Hematopoietic multipotent progenitor cell (in vitro differentiated cells): Measurements from ENCODE around the gene DOCK1. TPM values are rescaled to one million over a fixed set of nuclear protein-coding genes. Genes with fewer than 3 reads are reported as not detected.

ENCODE experiments used
- DNase-seq, 3 donors: peaks; one replicate each; pipeline ENCODE4 v3.0.0-alpha.2; 2011 to 2015; ENCODE audit warnings: low read depth in 2 of 3, low spot score in 2 of 3
- total RNA-seq: library from RNA; depleted of rRNA; stranded (reverse); fragments of >200 nt; gene quantifications from one replicate; pipeline ENCODE4 v1.2.3, GENCODE V29; 2012

The DOCK1 gene
- total RNA-seq, 1 donor: 27.5 TPM

DNA sequence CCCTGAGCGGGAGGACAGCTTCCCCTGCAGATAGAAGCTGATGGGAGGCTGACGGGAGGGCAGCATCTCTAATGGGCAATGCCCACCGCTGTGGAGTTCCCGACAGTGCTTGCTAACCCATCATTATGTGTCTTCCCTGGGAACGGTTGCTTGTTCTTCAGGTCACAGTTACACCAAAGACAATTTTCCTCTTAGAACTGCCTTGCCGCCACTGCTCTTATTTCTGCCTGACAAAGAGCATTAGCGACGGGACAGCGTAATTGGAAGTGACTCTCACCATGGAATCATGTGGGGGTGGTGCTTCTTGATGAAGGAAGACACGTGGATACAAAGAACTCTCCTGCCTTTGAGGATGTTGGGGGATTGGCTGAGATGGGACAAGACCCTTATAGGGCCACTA, 562.6 kb downstream of the DOCK1 start:
- no peak for DNase-seq

GRCh38 chr10:127468632-127469031, 563.4 kb downstream of the DOCK1 start:
- DNase-seq: no peak

DNA sequence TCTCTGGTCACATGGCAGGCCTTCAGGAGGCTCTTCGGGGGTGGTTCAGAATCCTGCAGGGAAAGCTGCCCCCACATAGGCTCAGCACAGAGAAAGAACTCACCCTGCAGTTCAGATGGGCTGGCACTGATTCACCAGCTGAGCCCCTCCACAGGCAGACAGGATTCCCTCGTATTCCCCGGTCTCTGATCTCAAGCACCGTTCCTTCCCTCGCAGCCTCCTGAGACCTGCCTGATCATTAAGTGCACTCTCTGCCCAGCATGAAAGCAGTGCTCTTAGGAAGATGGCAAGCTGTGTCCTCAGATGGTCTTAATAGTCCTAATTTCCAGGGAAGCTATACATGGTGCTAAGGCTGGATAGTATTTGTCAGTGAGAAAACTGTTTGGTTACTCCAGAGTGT, 565.7 kb downstream of the DOCK1 start:
- no peak for DNase-seq

DNA sequence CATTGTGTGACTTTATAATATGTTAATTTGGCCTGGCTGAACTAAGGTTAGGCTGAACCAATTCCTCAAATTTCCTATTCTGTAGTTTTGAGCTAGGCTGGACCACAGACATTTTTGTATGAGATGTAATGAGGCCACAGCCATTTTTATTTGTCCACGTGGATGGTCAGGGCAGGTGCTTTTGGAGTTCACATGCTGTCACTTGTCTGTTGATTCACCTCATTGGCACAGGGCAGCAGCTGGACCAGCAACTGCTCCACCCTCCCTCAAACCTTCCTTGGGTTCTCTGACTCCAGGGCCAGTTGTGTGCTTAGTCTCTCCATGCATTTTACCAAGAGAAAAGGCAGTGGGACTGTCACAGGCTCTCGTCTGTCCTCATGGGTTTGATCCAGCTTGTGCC, 567.7 kb downstream of the DOCK1 start:
- DNase-seq: no peak

DNA sequence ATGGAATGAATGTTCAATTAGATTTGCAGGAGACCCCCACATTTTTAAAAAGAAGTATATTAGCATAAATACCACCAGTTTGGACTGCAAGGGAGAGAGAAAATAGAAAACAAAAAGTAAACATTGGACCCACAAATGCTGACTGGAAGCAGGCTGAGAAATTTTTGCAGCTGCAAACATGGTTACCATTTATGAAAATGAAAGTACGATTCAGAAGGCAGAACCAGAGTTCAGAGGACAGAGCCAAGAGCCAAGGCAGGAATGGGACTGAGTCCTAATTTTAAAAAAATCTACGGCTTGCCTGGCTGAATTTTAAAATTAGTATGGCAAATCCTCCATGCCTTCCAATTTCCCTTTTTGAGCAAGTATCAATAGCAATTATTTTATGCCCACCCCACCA, 569.3 kb downstream of the DOCK1 start:
- DNase-seq: no peak

DNA sequence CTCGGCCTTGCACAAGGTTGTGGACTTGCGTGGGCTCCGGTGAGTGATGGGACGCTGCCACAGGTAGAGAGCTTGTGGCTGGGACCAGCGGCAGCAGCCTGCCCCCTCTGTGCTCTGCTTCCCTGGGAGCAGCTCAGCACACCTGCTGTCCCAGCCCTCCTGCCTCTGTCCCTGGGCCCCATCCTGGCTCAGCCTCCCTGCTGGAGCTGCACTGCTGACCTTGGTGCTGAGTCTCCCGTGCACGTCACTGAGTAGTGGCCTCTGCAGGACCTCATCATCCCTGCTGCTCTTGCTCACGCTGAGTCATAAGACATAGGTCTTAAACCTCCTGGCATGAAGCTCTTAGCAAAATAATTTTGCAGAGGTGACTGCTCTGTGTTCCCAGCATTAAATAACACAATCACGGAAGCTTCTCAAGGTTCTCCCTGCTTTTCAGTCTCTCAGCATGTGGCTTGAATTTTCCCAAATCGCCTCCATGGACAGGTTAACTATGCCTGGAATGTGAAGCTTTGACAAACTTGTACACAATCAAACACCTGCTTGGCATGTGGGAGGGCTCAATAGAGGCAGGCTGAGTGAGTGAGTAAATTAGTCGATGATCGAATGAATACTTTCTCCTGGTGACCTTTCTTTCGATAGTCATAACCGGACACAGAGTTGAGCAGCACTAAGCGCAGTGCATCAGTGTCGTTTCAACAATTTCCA, 580.1 kb downstream of the DOCK1 start:
- no peak for DNase-seq

- no peak for DNase-seq
Observed at GRCh38 chr10:127486355-127486754, 581.1 kb downstream of the DOCK1 start.

- DNase-seq: no peak
Observed at GRCh38 chr10:127492607-127493250, 587.5 kb downstream of the DOCK1 start.

GRCh38 chr10:127496035-127496434, 590.8 kb downstream of the DOCK1 start:
- no peak for DNase-seq

DNA sequence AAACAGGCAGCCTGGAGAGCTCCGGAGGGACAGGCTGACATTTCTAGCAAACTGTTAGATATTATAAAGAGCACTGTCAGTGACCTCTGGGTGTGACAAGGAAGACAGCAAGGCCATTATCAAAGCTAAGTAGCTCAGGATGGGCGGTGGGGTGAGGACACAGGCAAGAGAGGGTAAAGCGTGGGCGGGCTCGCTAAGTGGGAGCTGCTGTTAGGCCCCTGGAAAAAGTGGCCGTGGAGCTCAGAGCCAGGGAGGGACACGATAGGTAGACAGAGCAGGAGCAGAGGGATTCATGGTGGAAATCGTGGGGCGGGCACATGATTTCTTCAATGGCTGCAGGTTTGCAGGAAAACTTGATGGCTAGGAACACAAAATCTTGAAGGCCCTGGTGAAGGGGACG, 592.5 kb downstream of the DOCK1 start:
- no peak for DNase-seq

DNA sequence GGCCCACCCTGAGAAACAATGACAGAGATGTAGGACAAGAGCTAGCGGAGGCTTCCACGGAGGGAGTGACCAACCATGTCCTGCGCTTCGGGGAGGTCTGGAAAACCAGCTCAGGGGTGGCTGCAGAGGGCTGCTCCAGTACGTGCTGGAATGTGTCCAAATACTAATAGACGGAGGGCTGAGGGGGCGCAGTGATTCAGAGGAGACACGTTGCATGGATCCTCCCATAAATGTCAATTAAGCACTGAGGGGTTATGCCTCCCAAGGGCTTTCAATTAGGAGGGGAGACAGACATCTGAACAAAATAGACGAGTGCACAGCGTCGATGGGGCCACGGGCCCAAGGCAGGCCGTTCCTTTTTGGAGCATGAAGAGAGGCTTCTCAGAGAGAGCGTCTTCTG, 592.9 kb downstream of the DOCK1 start:
- no peak for DNase-seq

GRCh38 chr10:127500127-127500526, 594.9 kb downstream of the DOCK1 start:
- no peak for DNase-seq

Other genes with a start within 250 kb of the DOCK1 start
- not detected for gene C10orf90, start 234.7 kb upstream of the DOCK1 start, total RNA-seq